ENCODE data around the gene RBP2.

RBP2 gene

GRCh38 chr3:139505829-139506386 lies 29.6 kb upstream of the RBP2 start:
- Histone ChIP-seq H3K36me3 (ENCODE audit: control insufficient read depth, insufficient read depth, low read length) (no peaks in the 10 kb centered on the region), H3K9ac (no peak overlapping the region), H2AFZ (no peak overlapping the region), H3K4me3 (ENCODE audit: low read depth, low read length) (no peak overlapping the region), H3K4me2 (ENCODE audit: low read length) (no peak overlapping the region), H3K27ac (no peak overlapping the region), H3K27me3 (ENCODE audit: control insufficient read depth, insufficient read depth, low read length) (no peaks in the 10 kb centered on the region), H3K4me1 (no peaks in the 10 kb centered on the region), H3K9me3 (ENCODE audit: control insufficient read depth, low read length) (no peaks in the 10 kb centered on the region), H3K79me2 (no peaks in the 10 kb centered on the region)
- TF ChIP-seq, protein P1, sequence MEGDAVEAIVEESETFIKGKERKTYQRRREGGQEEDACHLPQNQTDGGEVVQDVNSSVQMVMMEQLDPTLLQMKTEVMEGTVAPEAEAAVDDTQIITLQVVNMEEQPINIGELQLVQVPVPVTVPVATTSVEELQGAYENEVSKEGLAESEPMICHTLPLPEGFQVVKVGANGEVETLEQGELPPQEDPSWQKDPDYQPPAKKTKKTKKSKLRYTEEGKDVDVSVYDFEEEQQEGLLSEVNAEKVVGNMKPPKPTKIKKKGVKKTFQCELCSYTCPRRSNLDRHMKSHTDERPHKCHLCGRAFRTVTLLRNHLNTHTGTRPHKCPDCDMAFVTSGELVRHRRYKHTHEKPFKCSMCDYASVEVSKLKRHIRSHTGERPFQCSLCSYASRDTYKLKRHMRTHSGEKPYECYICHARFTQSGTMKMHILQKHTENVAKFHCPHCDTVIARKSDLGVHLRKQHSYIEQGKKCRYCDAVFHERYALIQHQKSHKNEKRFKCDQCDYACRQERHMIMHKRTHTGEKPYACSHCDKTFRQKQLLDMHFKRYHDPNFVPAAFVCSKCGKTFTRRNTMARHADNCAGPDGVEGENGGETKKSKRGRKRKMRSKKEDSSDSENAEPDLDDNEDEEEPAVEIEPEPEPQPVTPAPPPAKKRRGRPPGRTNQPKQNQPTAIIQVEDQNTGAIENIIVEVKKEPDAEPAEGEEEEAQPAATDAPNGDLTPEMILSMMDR (IDR thresholded peaks at IDR 0.05), result no peak

- Histone ChIP-seq H3K4me3 (ENCODE audit: low read depth, low read length) (no peak overlapping the region), H3K4me2 (ENCODE audit: low read length) (no peak overlapping the region), H3K79me2 (peaks cover under 1% of the 10 kb centered on the region), H3K36me3 (ENCODE audit: control insufficient read depth, insufficient read depth, low read length) (no peaks in the 10 kb centered on the region), H3K4me1 (no peaks in the 10 kb centered on the region), H3K9ac (no peak overlapping the region), H3K27ac (no peak overlapping the region), H3K9me3 (ENCODE audit: control insufficient read depth, low read length) (no peaks in the 10 kb centered on the region), H2AFZ (no peak overlapping the region), H3K27me3 (ENCODE audit: control insufficient read depth, insufficient read depth, low read length) (no peaks in the 10 kb centered on the region)
- TF ChIP-seq, protein P1 (IDR thresholded peaks at IDR 0.05), result no peak
Measured at GRCh38 chr3:139499536-139499935, 23.2 kb upstream of the RBP2 start.

GRCh38 chr3:139493826-139494385 lies 17.6 kb upstream of the RBP2 start:
- H3K36me3 ChIP-seq (ENCODE audit: control insufficient read depth, insufficient read depth, low read length), result no peaks in the 10 kb centered on the region
- no peaks in the 10 kb centered on the region for H3K9me3 ChIP-seq (ENCODE audit: control insufficient read depth, low read length)
- no peak overlapping the region for H3K4me3 ChIP-seq (ENCODE audit: low read depth, low read length)
- H3K4me2 ChIP-seq (ENCODE audit: low read length), result no peak overlapping the region
- H3K4me1 ChIP-seq, result no peaks in the 10 kb centered on the region
- TF ChIP-seq, protein P1 (IDR thresholded peaks at IDR 0.05), result no peak
- peaks cover 4% of the 10 kb centered on the region for H3K79me2 ChIP-seq
- no peak overlapping the region for H3K9ac ChIP-seq
- no peaks in the 10 kb centered on the region for H3K27me3 ChIP-seq (ENCODE audit: control insufficient read depth, insufficient read depth, low read length)
- H3K27ac ChIP-seq, result no peak overlapping the region
- H2AFZ ChIP-seq, result no peak overlapping the region

- no peaks in the 10 kb centered on the region for H3K36me3 ChIP-seq (ENCODE audit: control insufficient read depth, insufficient read depth, low read length)
- no peak overlapping the region for H3K4me3 ChIP-seq (ENCODE audit: low read depth, low read length)
- H3K9me3 ChIP-seq (ENCODE audit: control insufficient read depth, low read length), result no peaks in the 10 kb centered on the region
- no peaks in the 10 kb centered on the region for H3K4me1 ChIP-seq
- no peak overlapping the region for H2AFZ ChIP-seq
- H3K27me3 ChIP-seq (ENCODE audit: control insufficient read depth, insufficient read depth, low read length), result no peaks in the 10 kb centered on the region
- TF ChIP-seq, protein P1 (IDR thresholded peaks at IDR 0.05), result no peak
- H3K27ac ChIP-seq, result no peak overlapping the region
- H3K9ac ChIP-seq, result no peak overlapping the region
- H3K79me2 ChIP-seq, result peaks cover 4% of the 10 kb centered on the region
- H3K4me2 ChIP-seq (ENCODE audit: low read length), result no peak overlapping the region
Measured at GRCh38 chr3:139491966-139492365, 15.7 kb upstream of the RBP2 start.

Measured in parathyroid adenoma (tissue), 2 donors.